Testis (tissue), 3 donors: ENCODE results near the gene RNF222. TPM values are rescaled to one million over a fixed set of nuclear protein-coding genes. Genes with fewer than 3 reads are reported as not detected.

Source experiments
- DNase-seq: peaks from one replicate; pipeline ENCODE4 v3.0.0-alpha.2; 2019
- H3K27ac ChIP-seq, 2 donors: fragments of 200-600 bp; sonication (generic); one replicate each; pipeline ENCODE4 v1.5.1; 2019
- H3K27me3 ChIP-seq: fragments of 200-600 bp; sonication (generic); one replicate; pipeline ENCODE4 v1.5.1; 2019
- H3K36me3 ChIP-seq: fragments of 200-600 bp; sonication (generic); one replicate; pipeline ENCODE4 v1.5.1; 2017; ENCODE audit warnings: low read depth; ENCODE audit errors: missing control alignments
- H3K4me1 ChIP-seq: fragments of 200-600 bp; sonication (generic); one replicate; pipeline ENCODE4 v1.5.1; 2019
- H3K4me3 ChIP-seq, 2 donors: fragments of 200-600 bp; sonication (generic); one replicate each; pipeline ENCODE4 v1.5.1; 2017 to 2019
- H3K9me3 ChIP-seq: fragments of 200-600 bp; sonication (generic); one replicate; pipeline ENCODE4 v1.5.1; 2017
- POLR2A ChIP-seq: fragments of 450-650 bp; IDR thresholded peaks from one replicate; pipeline ENCODE4 v1.6.1; 2017; ENCODE audit warnings: antibody characterized with exemption, mild to moderate bottlenecking, moderate library complexity
- whole genome bisulfite sequencing, 2 donors: methylation state at CpG; one replicate each; pipeline ENCODE4 v1.1.5; 2018; 5-methylcytosine and 5-hydroxymethylcytosine counted together
- intact Hi-C: fragments of 100-400 bp; cut with DNase I; formaldehyde crosslinking; loops from one replicate; pipeline ENCODE4 v1.15.1; 2023; ENCODE audit warnings: low total_unique reads
- polyA plus RNA-seq: library from polyadenylated mRNA; stranded (reverse); fragments of 350-450 nt; fragmentation: Illumina TruSeq; extraction: RNeasy Lipid Tissue Mini Kit (QIAGEN cat#74804); gene quantifications from one replicate; pipeline ENCODE4 v1.2.3, GENCODE V29; 2014; ENCODE audit warnings: low read depth, low replicate concordance; ENCODE audit not compliant: insufficient read depth
- total RNA-seq, 2 donors: library from RNA; depleted of rRNA; stranded (reverse); fragments of >200 nt; gene quantifications; one replicate each; pipeline ENCODE4 v1.2.3, GENCODE V29; 2016
- TF ChIP-seq, protein P1 (sequence below), 3 experiments: fragments of 450-650 bp in 2 of 3; fragments of 200-600 bp in 1 of 3; sonication (generic) in 1 of 3; IDR thresholded peaks; one replicate each; pipeline ENCODE4 v1.5.1; 2016 to 2019; ENCODE audit warnings: antibody characterized with exemption in 3 of 3, mild to moderate bottlenecking in 2 of 3, moderate library complexity in 1 of 3

RNF222 gene
- total and polyA plus RNA-seq, 3 donors from 2014 or later = 0.06 TPM; not detected in 2

DNA sequence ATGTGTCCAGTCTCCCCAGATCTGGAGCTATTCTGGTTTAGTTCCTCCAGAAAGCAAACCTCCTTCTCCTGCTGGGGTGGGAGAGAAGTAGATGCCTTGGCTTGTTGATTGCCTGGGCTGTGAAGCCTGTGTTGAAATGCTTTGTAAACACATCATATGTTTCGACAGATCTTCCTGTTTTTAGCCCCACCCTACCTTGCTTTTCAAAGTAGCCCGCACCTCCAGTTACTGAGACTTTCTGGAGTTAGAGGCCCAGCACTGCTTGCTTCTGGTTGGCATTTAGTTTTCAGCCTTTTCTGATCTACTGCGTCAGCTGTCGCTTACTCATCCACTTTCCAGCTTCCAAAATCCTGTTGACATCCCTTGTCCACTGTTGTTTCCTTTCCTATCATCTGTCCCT, 20.2 kb upstream of the RNF222 start:
- no peak for DNase-seq
- no peaks in the 10 kb centered on the region for H3K9me3 ChIP-seq
- H3K36me3 ChIP-seq = no peaks in the 10 kb centered on the region
- no peak overlapping the region for H3K27ac ChIP-seq
- intact Hi-C loops = loop anchor here (10.0 kb wide), 1 partner anchor 327 kb away; the partner anchor contains the start of gene CCDC42
- no peaks in the 10 kb centered on the region for H3K4me1 ChIP-seq
- TF ChIP-seq, protein P1, sequence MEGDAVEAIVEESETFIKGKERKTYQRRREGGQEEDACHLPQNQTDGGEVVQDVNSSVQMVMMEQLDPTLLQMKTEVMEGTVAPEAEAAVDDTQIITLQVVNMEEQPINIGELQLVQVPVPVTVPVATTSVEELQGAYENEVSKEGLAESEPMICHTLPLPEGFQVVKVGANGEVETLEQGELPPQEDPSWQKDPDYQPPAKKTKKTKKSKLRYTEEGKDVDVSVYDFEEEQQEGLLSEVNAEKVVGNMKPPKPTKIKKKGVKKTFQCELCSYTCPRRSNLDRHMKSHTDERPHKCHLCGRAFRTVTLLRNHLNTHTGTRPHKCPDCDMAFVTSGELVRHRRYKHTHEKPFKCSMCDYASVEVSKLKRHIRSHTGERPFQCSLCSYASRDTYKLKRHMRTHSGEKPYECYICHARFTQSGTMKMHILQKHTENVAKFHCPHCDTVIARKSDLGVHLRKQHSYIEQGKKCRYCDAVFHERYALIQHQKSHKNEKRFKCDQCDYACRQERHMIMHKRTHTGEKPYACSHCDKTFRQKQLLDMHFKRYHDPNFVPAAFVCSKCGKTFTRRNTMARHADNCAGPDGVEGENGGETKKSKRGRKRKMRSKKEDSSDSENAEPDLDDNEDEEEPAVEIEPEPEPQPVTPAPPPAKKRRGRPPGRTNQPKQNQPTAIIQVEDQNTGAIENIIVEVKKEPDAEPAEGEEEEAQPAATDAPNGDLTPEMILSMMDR (IDR thresholded peaks at IDR 0.05) = no peak
- no peak for TF ChIP-seq POLR2A
- no peaks in the 10 kb centered on the region for H3K27me3 ChIP-seq
- WGBS, 2 donors = 90 to 92% methylated on average over 4 of the region's 4 CpGs
- H3K4me3 ChIP-seq = no peak overlapping the region

DNA sequence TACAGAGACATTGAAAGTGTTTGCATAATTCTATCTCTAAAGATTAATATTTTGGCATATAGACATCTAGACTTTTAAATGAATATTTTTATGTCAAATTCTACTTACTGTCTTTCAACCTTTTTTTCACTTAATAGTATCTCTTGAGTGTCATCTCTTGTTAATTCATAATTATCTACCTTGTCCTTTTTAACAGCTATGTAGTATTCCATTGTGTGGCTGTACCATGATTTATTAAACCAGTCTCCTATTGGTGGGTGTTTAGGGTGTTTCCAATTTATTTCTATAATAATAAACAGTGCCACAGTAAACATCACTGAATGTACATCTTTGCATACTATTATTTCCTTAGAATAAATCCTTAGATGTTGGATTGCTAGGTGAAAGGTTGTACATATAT, 16.3 kb upstream of the RNF222 start:
- no peak for DNase-seq

GRCh38 chr17:8413328-8413727, 15.7 kb upstream of the RNF222 start:
- 75 to 94% methylated on average over 3 to 4 of the region's 4 CpGs for WGBS, 2 donors
- H3K27me3 ChIP-seq = no peaks in the 10 kb centered on the region
- no peaks in the 10 kb centered on the region for H3K36me3 ChIP-seq
- TF ChIP-seq POLR2A = no peak
- TF ChIP-seq, protein P1 (IDR thresholded peaks at IDR 0.05) = no peak
- intact Hi-C loops = loop anchor here (10.0 kb wide), 1 partner anchor 331 kb away; the partner anchor contains the start of gene CCDC42
- no peaks in the 10 kb centered on the region for H3K9me3 ChIP-seq
- H3K4me3 ChIP-seq = no peak overlapping the region
- H3K4me1 ChIP-seq = no peaks in the 10 kb centered on the region
- no peak for DNase-seq
- no peak overlapping the region for H3K27ac ChIP-seq

More for the DNA sequence above, 16.3 kb upstream of the RNF222 start:
- no peaks in the 10 kb centered on the region for H3K9me3 ChIP-seq
- no peaks in the 10 kb centered on the region for H3K27me3 ChIP-seq
- no peak overlapping the region for H3K4me3 ChIP-seq
- H3K4me1 ChIP-seq = no peaks in the 10 kb centered on the region
- TF ChIP-seq POLR2A = no peak
- TF ChIP-seq, protein P1 (IDR thresholded peaks at IDR 0.05) = no peak
- H3K36me3 ChIP-seq = no peaks in the 10 kb centered on the region
- no peak overlapping the region for H3K27ac ChIP-seq
- intact Hi-C loops = loop anchor here (10.0 kb wide), 1 partner anchor 331 kb away; the partner anchor contains the start of gene CCDC42

- intact Hi-C loops = loop anchor here (10.0 kb wide), 1 partner anchor 333 kb away; the partner anchor contains the start of gene CCDC42
- Histone ChIP-seq H3K9me3 (no peaks in the 10 kb centered on the region), H3K27me3 (no peaks in the 10 kb centered on the region), H3K4me1 (no peaks in the 10 kb centered on the region), H3K36me3 (no peaks in the 10 kb centered on the region), H3K27ac (no peak overlapping the region), H3K4me3 (no peak overlapping the region)
- WGBS, 2 donors = 76 to 79% methylated on average over 5 of the region's 5 CpGs
- no peak for TF ChIP-seq POLR2A
- TF ChIP-seq, protein P1 (IDR thresholded peaks at IDR 0.05) = no peak
- no peak for DNase-seq
Observed at GRCh38 chr17:8412089-8412488, 14.5 kb upstream of the RNF222 start.

DNA sequence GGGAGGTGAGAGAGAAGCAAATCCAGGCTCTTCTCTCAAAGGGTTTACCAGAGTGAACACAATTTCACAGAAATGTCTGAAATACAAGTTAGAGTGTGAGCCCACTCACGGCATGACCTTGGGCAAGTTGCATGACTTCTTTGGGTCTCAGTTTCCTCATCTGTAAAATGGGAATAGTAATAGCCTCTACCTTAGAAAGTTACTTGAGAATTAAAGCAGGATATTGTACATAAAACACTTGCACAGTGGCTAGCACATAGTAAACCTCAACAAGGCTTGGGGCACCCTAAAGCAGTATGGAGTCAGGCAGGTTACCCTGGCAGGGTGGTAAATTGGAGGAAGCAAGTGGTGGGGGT, 13.2 kb upstream of the RNF222 start:
- Histone ChIP-seq H3K9me3 (no peaks in the 10 kb centered on the region), H3K4me3 (no peak overlapping the region), H3K27ac (no peak overlapping the region), H3K27me3 (no peaks in the 10 kb centered on the region), H3K36me3 (no peaks in the 10 kb centered on the region), H3K4me1 (no peaks in the 10 kb centered on the region)
- TF ChIP-seq POLR2A = no peak
- TF ChIP-seq, protein P1 (IDR thresholded peaks at IDR 0.05) = no peak
- no peak for DNase-seq
- intact Hi-C loops = loop anchor here (10.0 kb wide), 1 partner anchor 334 kb away; the partner anchor contains the start of gene CCDC42
- WGBS, 2 donors = 64 to 72% methylated on average over 1 of the region's 1 CpG
